ENCODE measurements around the gene ZNF837. TPM values are rescaled to one million over a fixed set of nuclear protein-coding genes. Genes with fewer than 3 reads are reported as not detected.

The ZNF837 gene
- total and polyA plus RNA-seq, 2 donors (not counting 1 experiment from before 2014, with no cell fraction given): 4.2 to 4.9 TPM

- Histone ChIP-seq H3K9me3 (ENCODE audit: control extremely low read depth in 1 of 3, control insufficient read depth in 2 of 3, insufficient read depth in 1 of 3, low read length in 2 of 3) (peaks cover 0 to 12% (median 0%) of the 10 kb centered on the region in 3 donors), H3K4me1 (ENCODE audit: control insufficient read depth in 2 of 2, insufficient read depth in 2 of 2, low read length in 2 of 2) (peaks cover 10 to 21% of the 10 kb centered on the region in 2 donors), H2AFZ (ENCODE audit: insufficient read depth, low read depth, low read length, poor library complexity, severe bottlenecking) (no peak overlapping the region), H3K9ac (ENCODE audit: low read length) (no peak overlapping the region), H4K20me1 (ENCODE audit: control insufficient read depth, insufficient read depth, low read length, poor library complexity, severe bottlenecking) (peaks cover 23% of the 10 kb centered on the region), H3K36me3 (replicated peaks in 1 of 2; ENCODE audit: control extremely low read depth in 1 of 2, control insufficient read depth in 1 of 2, extremely low read depth in 1 of 2, insufficient read depth in 2 of 2, low read length in 1 of 2) (peaks cover 0 to 27% of the 10 kb centered on the region in 2 experiments), H3K4me2 (replicated peaks; ENCODE audit: low read depth, low read length, poor library complexity, severe bottlenecking) (no peak overlapping the region), H3K79me2 (ENCODE audit: control insufficient read depth, insufficient read depth, low read length) (peaks cover 7% of the 10 kb centered on the region), H3K27ac (ENCODE audit: low read length in 2 of 2) (no peak overlapping the region), H3K4me3 (ENCODE audit: control extremely low read depth in 1 of 5, extremely low read depth in 1 of 5, insufficient read depth in 1 of 5, low read depth in 2 of 5, low read length in 4 of 5) (no peak overlapping the region), H3K27me3 (replicated peaks in 1 of 4; ENCODE audit: control extremely low read depth in 1 of 4, control insufficient read depth in 3 of 4, insufficient read depth in 4 of 4, low read length in 3 of 4) (peaks cover 0 to 27% (median 10%) of the 10 kb centered on the region in 4 experiments)
- ChIA-PET CTCF (no interaction called here), POLR2A (no interaction called here)
- TF ChIP-seq CTCF (IDR thresholded peaks at IDR 0.05): no peak
- no peak for TF ChIP-seq EZH2 (IDR thresholded peaks at IDR 0.05; ENCODE audit: borderline replicate concordance, insufficient read depth, low read depth, low read length, poor library complexity, severe bottlenecking)
- DNase-seq: no peak
- Mint-ChIP-seq H3K9me3 (ENCODE audit: insufficient read depth) (no peaks in the 10 kb centered on the region), H3K27ac (no peak overlapping the region), H3K4me1 (peaks cover 7% of the 10 kb centered on the region), H3K4me3 (no peak overlapping the region), H3K27me3 (peaks cover 3% of the 10 kb centered on the region)
- no peak for ATAC-seq (ENCODE audit: low read depth)
- WGBS (ENCODE audit: insufficient coverage): 90% methylated on average over 7 of the region's 7 CpGs
- intact Hi-C loops (cut with micrococcal nuclease): no loop called here
These were observed 16.8 kb upstream of the ZNF837 start for GRCh38 chr19:58397533-58398037.

GRCh38 chr19:58396691-58397532 is 16.1 kb upstream of the ZNF837 start:
- intact Hi-C loops (cut with micrococcal nuclease): no loop called here
- peaks cover 0 to 12% (median 0%) of the 10 kb centered on the region in 3 donors for H3K9me3 ChIP-seq (ENCODE audit: control extremely low read depth in 1 of 3, control insufficient read depth in 2 of 3, insufficient read depth in 1 of 3, low read length in 2 of 3)
- H3K27me3 Mint-ChIP-seq: peaks cover 3% of the 10 kb centered on the region
- no peaks in the 10 kb centered on the region for H3K9me3 Mint-ChIP-seq (ENCODE audit: insufficient read depth)
- H4K20me1 ChIP-seq (ENCODE audit: control insufficient read depth, insufficient read depth, low read length, poor library complexity, severe bottlenecking): peaks cover 29% of the 10 kb centered on the region
- 42% methylated on average over 58 of the region's 58 CpGs for WGBS (ENCODE audit: insufficient coverage)
- H3K79me2 ChIP-seq (ENCODE audit: control insufficient read depth, insufficient read depth, low read length): peaks cover 14% of the 10 kb centered on the region
- DNase-seq: peak; percentile 31
- H3K27me3 ChIP-seq (replicated peaks in 1 of 4; ENCODE audit: control extremely low read depth in 1 of 4, control insufficient read depth in 3 of 4, insufficient read depth in 4 of 4, low read length in 3 of 4): peaks cover 0 to 27% (median 10%) of the 10 kb centered on the region in 4 experiments
- H3K27ac Mint-ChIP-seq: no peak overlapping the region
- ChIA-PET CTCF (no interaction called here), POLR2A (interaction anchor here (0.7 kb wide), 1 partner anchor 10 kb away, joined by 3 read pairs; the partner anchor contains the start of gene RPS5)
- H3K4me3 Mint-ChIP-seq: no peak overlapping the region
- peaks cover 0 to 30% of the 10 kb centered on the region in 2 experiments for H3K36me3 ChIP-seq (replicated peaks in 1 of 2; ENCODE audit: control extremely low read depth in 1 of 2, control insufficient read depth in 1 of 2, extremely low read depth in 1 of 2, insufficient read depth in 2 of 2, low read length in 1 of 2)
- H3K4me3 ChIP-seq (ENCODE audit: control extremely low read depth in 1 of 5, extremely low read depth in 1 of 5, insufficient read depth in 1 of 5, low read depth in 2 of 5, low read length in 4 of 5): no peak overlapping the region
- H3K27ac ChIP-seq (ENCODE audit: low read length in 2 of 2): no peak overlapping the region
- no peak for ATAC-seq (ENCODE audit: low read depth)
- H3K4me1 ChIP-seq (ENCODE audit: control insufficient read depth in 2 of 2, insufficient read depth in 2 of 2, low read length in 2 of 2): peaks cover 10 to 17% of the 10 kb centered on the region in 2 donors
- TF ChIP-seq EZH2 (IDR thresholded peaks at IDR 0.05; ENCODE audit: borderline replicate concordance, insufficient read depth, low read depth, low read length, poor library complexity, severe bottlenecking) (no peak), CTCF (IDR thresholded peaks at IDR 0.05) (no peak)
- no peak overlapping the region for H3K9ac ChIP-seq (ENCODE audit: low read length)
- peak overlapping the region; percentile 43 for H3K4me2 ChIP-seq (replicated peaks; ENCODE audit: low read depth, low read length, poor library complexity, severe bottlenecking)
- peaks cover 7% of the 10 kb centered on the region for H3K4me1 Mint-ChIP-seq
- H2AFZ ChIP-seq (ENCODE audit: insufficient read depth, low read depth, low read length, poor library complexity, severe bottlenecking): no peak overlapping the region
